Activated CD8-positive, alpha-beta memory T cell treated with anti-CD3 and anti-CD28 coated beads for 4 hours (primary cell): ENCODE measurements around the gene TOP3A.
"Not testable (repeated sequence)": the region's sequence is repeated elsewhere in the genome, so short reads cannot be mapped to it uniquely, and the experiment has no call there.

ENCODE experiments used
- DNase-seq, 2 donors: peaks; one replicate each; pipeline ENCODE4 v3.0.0-alpha.2; 2020; ENCODE audit warnings: low read depth in 2 of 2

TOP3A gene

GRCh38 chr17:18324140-18325050 is 9.6 kb upstream of the TOP3A start:
- DNase-seq, result no peak

GRCh38 chr17:18323507-18324139 is 8.8 kb upstream of the TOP3A start:
- no peak for DNase-seq

GRCh38 chr17:18323007-18323406 is 8.2 kb upstream of the TOP3A start:
- DNase-seq, result no peak

- DNase-seq, result no peak
Observed at GRCh38 chr17:18322522-18322921, 7.7 kb upstream of the TOP3A start.

- DNase-seq, result no peak
Observed at GRCh38 chr17:18321309-18321708, 6.5 kb upstream of the TOP3A start.

GRCh38 chr17:18320301-18320700 is 5.5 kb upstream of the TOP3A start:
- DNase-seq, result no peak

GRCh38 chr17:18319604-18320256 is 4.9 kb upstream of the TOP3A start:
- no peak for DNase-seq

- DNase-seq, result no peak
Observed at GRCh38 chr17:18318771-18319450, 4.1 kb upstream of the TOP3A start.

GRCh38 chr17:18318117-18318516 is 3.3 kb upstream of the TOP3A start:
- no peak for DNase-seq

- no peak for DNase-seq
Observed at GRCh38 chr17:18315961-18316360, 1.2 kb upstream of the TOP3A start.

- no peak for DNase-seq
Observed at GRCh38 chr17:18315562-18315922, 748 bp upstream of the TOP3A start.

GRCh38 chr17:18314059-18314730 is 599 bp downstream of the TOP3A start:
- no peak for DNase-seq

- no peak for DNase-seq
Observed at GRCh38 chr17:18309202-18309601, 5.6 kb downstream of the TOP3A start.

GRCh38 chr17:18303206-18303605 is 11.6 kb downstream of the TOP3A start:
- not testable (repeated sequence) for DNase-seq

- DNase-seq, result no peak
Observed at GRCh38 chr17:18300725-18301480, 13.9 kb downstream of the TOP3A start.

GRCh38 chr17:18298061-18298460 is 16.7 kb downstream of the TOP3A start:
- DNase-seq, result not testable (repeated sequence)

GRCh38 chr17:18291718-18292540 is 22.9 kb downstream of the TOP3A start:
- no peak for DNase-seq

- no peak for DNase-seq
Observed at GRCh38 chr17:18285296-18285695, 29.5 kb downstream of the TOP3A start.

GRCh38 chr17:18281788-18282187 is 33.0 kb downstream of the TOP3A start:
- DNase-seq, result no peak
